Activated naive CD8-positive, alpha-beta T cell treated with anti-CD3 and anti-CD28 coated beads for 36 hours (primary cell): Measurements from ENCODE around the gene GJD4. TPM values are rescaled to one million over a fixed set of nuclear protein-coding genes. Genes with fewer than 3 reads are reported as not detected.

Source experiments
- DNase-seq: peaks from one replicate; pipeline ENCODE4 v3.0.0; 2021
- H3K27ac Mint-ChIP-seq: one replicate; pipeline ENCODE4 v1.8.0; 2022; ENCODE audit warnings: mild to moderate bottlenecking, moderate library complexity, mixed read lengths
- H3K27me3 Mint-ChIP-seq: one replicate; pipeline ENCODE4 v1.8.0; 2022; ENCODE audit warnings: mild to moderate bottlenecking, mixed read lengths
- H3K36me3 Mint-ChIP-seq: one replicate; pipeline ENCODE4 v1.8.0; 2021; ENCODE audit warnings: mild to moderate bottlenecking, mixed read lengths
- H3K4me1 Mint-ChIP-seq: one replicate; pipeline ENCODE4 v1.8.0; 2021; ENCODE audit warnings: mixed read lengths
- H3K4me3 Mint-ChIP-seq: one replicate; pipeline ENCODE4 v1.8.0; 2022; ENCODE audit warnings: mild to moderate bottlenecking, moderate library complexity, mixed read lengths
- H3K9me3 Mint-ChIP-seq: one replicate; pipeline ENCODE4 v1.8.0; 2022; ENCODE audit warnings: mixed read lengths
- total RNA-seq, 2 experiments: library from RNA; stranded (reverse); gene quantifications; one replicate each; pipeline ENCODE4 v1.2.3, GENCODE V29; 2021

The GJD4 gene, protein sequence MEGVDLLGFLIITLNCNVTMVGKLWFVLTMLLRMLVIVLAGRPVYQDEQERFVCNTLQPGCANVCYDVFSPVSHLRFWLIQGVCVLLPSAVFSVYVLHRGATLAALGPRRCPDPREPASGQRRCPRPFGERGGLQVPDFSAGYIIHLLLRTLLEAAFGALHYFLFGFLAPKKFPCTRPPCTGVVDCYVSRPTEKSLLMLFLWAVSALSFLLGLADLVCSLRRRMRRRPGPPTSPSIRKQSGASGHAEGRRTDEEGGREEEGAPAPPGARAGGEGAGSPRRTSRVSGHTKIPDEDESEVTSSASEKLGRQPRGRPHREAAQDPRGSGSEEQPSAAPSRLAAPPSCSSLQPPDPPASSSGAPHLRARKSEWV
- not detected for total RNA-seq

- H3K4me3 Mint-ChIP-seq: no peak within 1 kb of the TSS
- no peak within 1 kb of the TSS for H3K27ac Mint-ChIP-seq
- no peak for DNase-seq
- H3K27me3 Mint-ChIP-seq: peaks cover 70% of the 10 kb centered on the region
- no peaks in the 10 kb centered on the region for H3K36me3 Mint-ChIP-seq
- peaks cover 8% of the 10 kb centered on the region for H3K9me3 Mint-ChIP-seq
- peaks cover 4% of the 10 kb centered on the region for H3K4me1 Mint-ChIP-seq
These were observed at the start of gene GJD4 for GRCh38 chr10:35605191-35605590. GJD4 (plus strand) TSS chr10:35605341; CDS start chr10:35605568, 227 bp downstream.

DNA sequence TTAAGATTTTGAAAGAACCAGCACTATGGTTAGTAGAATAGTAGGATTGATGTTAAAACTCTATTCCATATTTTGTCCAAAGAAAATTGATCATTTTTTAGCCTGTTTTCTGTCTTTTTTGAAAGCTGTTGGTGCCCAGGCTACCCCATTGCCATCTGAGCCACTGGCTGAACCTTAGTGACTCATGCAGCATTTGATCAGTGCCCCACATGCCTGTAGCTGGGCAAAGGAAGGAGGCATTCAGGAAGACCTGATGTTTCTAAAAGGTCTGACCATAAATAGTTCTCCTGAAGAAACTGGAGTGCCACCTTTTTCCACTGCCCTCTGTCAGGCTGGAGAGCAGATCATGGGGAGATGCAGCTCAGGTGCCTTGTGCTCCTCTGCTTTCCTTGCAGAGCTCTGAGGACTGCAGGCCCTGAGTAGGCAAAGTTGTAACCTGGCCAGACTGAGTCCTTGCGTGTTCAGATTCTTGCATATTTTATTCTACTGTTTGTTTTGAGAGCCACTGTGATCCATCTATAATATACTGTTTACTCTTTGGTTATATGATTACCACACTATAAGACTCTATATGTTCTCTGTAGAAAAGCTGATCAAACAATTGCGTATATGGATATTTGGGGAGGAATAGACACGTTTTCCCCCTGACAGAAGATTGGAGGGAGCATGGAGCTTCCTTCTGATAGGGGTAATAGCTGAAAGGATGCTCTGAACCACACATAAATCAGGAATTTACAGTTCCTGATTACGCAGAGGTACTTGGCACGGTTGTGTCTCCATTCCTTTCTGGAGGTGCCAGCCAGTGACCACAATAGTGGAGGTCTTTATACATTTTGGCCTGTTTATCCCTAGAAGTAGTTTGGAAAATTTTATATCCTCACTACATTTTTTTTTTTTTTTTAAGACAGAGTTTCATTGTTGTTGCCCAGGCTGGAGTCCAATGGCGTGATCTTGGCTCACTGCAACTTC is 48.9 kb upstream of the GJD4 start:
- Mint-ChIP-seq H3K4me1 (peaks cover 5% of the 10 kb centered on the region), H3K9me3 (no peaks in the 10 kb centered on the region), H3K27me3 (no peaks in the 10 kb centered on the region), H3K4me3 (no peak overlapping the region), H3K27ac (no peak overlapping the region), H3K36me3 (peaks cover 4% of the 10 kb centered on the region)
- no peak for DNase-seq

DNA sequence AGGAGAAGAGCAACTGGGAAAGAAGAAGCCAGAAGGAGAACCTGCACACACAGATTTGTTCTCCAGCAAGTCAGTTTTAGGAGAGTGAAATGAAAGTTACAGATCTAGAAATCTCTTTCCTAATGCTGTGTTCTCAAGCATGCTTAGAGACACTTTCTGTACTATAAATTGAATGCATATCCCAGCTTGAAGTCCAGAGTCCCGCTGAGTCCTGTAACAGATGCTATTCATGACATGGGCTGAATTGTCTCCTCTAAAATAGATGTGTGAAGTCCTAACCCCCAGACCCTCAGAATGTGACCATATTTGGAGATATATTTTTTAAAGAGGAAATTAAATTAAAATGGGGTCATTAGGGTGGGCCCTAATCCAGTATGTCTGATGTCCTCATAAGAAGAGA is 46.9 kb upstream of the GJD4 start:
- no peaks in the 10 kb centered on the region for H3K9me3 Mint-ChIP-seq
- DNase-seq: no peak
- no peak overlapping the region for H3K27ac Mint-ChIP-seq
- H3K36me3 Mint-ChIP-seq: peaks cover 10% of the 10 kb centered on the region
- peaks cover 4% of the 10 kb centered on the region for H3K4me1 Mint-ChIP-seq
- H3K27me3 Mint-ChIP-seq: no peaks in the 10 kb centered on the region
- H3K4me3 Mint-ChIP-seq: no peak overlapping the region

DNA sequence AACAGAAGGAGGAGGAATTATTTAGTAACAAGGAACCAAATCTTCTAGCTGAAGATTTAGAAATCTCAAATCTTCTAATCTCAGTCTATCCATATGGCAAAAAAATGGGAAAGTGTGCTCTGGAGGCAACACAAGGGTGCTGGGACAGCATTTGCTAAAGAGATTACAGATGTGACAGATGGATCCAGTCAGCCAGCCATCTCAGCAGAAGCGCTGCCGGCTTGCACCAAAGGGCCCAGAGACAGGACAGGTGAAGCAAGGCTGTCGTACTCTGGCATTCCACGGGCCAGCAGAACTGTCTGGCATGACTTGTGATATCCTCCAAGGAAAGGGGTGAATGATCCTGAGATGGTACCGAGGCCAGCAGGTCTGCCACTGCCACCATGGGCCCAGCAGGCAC is 45.7 kb upstream of the GJD4 start:
- Mint-ChIP-seq H3K27ac (no peak overlapping the region), H3K36me3 (peaks cover 8% of the 10 kb centered on the region)

GRCh38 chr10:35561715-35562114 is 43.4 kb upstream of the GJD4 start:
- Mint-ChIP-seq H3K4me1 (no peaks in the 10 kb centered on the region), H3K4me3 (no peak overlapping the region), H3K27ac (no peak overlapping the region), H3K36me3 (peaks cover 14% of the 10 kb centered on the region), H3K27me3 (no peaks in the 10 kb centered on the region), H3K9me3 (no peaks in the 10 kb centered on the region)
- DNase-seq: no peak

More for the DNA sequence above, 45.7 kb upstream of the GJD4 start:
- Mint-ChIP-seq H3K4me3 (no peak overlapping the region), H3K4me1 (peaks cover 3% of the 10 kb centered on the region), H3K9me3 (no peaks in the 10 kb centered on the region), H3K27me3 (no peaks in the 10 kb centered on the region)
- DNase-seq: no peak

DNA sequence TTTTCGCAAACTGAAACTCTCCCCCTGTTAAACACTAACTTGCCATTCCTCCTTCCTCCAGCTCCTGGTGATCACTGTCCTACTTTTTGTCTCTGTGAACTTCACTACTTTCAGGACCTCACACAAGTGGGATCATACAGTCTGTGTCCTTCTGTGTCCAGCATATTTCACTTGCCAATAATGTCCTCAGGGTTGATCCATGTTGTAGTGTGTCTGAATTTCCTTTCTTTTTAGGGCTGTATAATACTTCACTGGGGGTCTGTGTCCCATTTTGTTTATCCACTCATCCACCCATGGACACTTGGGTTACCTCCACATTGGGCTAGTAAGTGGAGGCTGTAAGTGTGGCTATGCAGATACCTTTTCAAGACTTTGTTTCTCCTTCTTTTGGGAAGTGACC is 42.7 kb upstream of the GJD4 start:
- Mint-ChIP-seq H3K27me3 (no peaks in the 10 kb centered on the region), H3K4me3 (no peak overlapping the region), H3K9me3 (no peaks in the 10 kb centered on the region), H3K27ac (no peak overlapping the region), H3K36me3 (peaks cover 13% of the 10 kb centered on the region), H3K4me1 (no peaks in the 10 kb centered on the region)
- no peak for DNase-seq

GRCh38 chr10:35563261-35563891 is 41.8 kb upstream of the GJD4 start:
- H3K27ac Mint-ChIP-seq: no peak overlapping the region
- peaks cover 13% of the 10 kb centered on the region for H3K36me3 Mint-ChIP-seq
- H3K27me3 Mint-ChIP-seq: no peaks in the 10 kb centered on the region
- no peaks in the 10 kb centered on the region for H3K4me1 Mint-ChIP-seq
- peak; percentile 41 for DNase-seq
- no peaks in the 10 kb centered on the region for H3K9me3 Mint-ChIP-seq
- no peak overlapping the region for H3K4me3 Mint-ChIP-seq

DNA sequence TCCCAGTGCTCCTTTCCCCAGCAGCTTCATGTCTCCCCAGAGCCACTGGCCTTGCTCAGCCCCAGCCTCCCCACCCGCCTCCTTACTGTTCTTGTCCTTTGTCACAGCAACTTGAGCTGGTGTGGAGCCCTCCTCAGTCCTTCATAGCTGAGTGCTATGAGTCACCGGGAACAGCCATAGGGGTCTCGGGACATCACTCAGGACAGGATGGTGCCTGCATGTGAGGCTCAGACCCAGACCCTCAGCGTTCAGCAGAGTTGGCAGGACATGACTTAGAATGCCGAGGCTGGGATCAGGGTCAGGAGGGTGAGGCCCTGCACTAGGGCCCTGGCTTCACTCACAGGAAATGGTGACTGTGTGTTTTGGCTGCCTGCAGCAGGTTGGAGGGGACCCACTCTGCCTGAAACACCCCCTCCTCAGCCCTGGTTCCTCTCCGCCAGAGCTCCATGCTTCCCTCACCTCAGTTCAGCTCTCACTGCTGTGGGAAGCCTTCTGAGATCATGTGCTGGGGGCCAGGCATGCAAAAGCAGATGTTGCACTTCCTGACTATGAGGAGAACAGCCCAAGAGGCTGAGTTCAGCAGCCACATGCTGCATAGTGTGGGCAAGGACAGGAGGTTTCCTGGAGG is 40.7 kb upstream of the GJD4 start:
- Mint-ChIP-seq H3K4me3 (no peak overlapping the region), H3K36me3 (peaks cover 13% of the 10 kb centered on the region), H3K27ac (no peak overlapping the region), H3K27me3 (no peaks in the 10 kb centered on the region), H3K4me1 (no peaks in the 10 kb centered on the region), H3K9me3 (no peaks in the 10 kb centered on the region)
- DNase-seq: no peak

GRCh38 chr10:35565602-35566081 is 39.5 kb upstream of the GJD4 start:
- peaks cover 16% of the 10 kb centered on the region for H3K36me3 Mint-ChIP-seq
- H3K9me3 Mint-ChIP-seq: no peaks in the 10 kb centered on the region
- no peak for DNase-seq
- no peaks in the 10 kb centered on the region for H3K4me1 Mint-ChIP-seq
- no peak overlapping the region for H3K27ac Mint-ChIP-seq
- H3K4me3 Mint-ChIP-seq: no peak overlapping the region
- H3K27me3 Mint-ChIP-seq: no peaks in the 10 kb centered on the region

GRCh38 chr10:35567951-35568350 is 37.2 kb upstream of the GJD4 start:
- H3K9me3 Mint-ChIP-seq: no peaks in the 10 kb centered on the region
- H3K4me1 Mint-ChIP-seq: no peaks in the 10 kb centered on the region
- no peaks in the 10 kb centered on the region for H3K27me3 Mint-ChIP-seq
- no peak overlapping the region for H3K27ac Mint-ChIP-seq
- no peak overlapping the region for H3K4me3 Mint-ChIP-seq
- no peak for DNase-seq
- peaks cover 17% of the 10 kb centered on the region for H3K36me3 Mint-ChIP-seq

- Mint-ChIP-seq H3K36me3 (peaks cover 20% of the 10 kb centered on the region), H3K4me3 (no peak overlapping the region), H3K27ac (no peak overlapping the region), H3K27me3 (no peaks in the 10 kb centered on the region), H3K9me3 (no peaks in the 10 kb centered on the region), H3K4me1 (no peaks in the 10 kb centered on the region)
- no peak for DNase-seq
These were observed 36.6 kb upstream of the GJD4 start for GRCh38 chr10:35568483-35569015.

DNA sequence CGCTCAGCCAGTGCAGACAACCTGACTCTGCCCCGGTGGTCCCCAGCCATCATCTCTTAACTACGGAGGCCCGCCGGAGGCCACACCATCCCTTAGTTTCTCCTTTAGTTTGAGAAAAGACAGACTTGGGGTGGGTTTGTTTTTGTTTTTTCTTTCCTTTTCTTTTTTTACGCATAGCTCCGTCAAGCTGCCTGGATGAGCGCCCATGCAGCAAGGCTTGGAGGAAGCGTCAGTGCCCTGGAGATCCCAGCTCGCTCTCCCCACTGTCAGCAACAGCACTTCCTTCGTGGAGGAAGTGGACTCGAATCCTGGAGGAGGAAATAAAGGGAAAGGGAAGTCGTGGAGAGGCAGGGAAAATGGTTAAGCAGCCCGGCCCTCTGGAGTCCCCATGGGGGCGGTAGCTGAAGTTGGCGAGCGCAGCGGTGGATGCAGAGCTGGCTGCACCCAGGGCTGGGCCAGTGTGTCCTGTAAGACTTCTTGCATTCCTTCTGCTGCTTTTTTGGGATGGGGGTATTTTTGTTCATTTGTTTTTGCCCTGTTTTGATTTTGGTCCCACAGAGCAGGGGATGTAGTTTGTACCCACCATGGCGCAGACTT is 35.9 kb upstream of the GJD4 start:
- H3K9me3 Mint-ChIP-seq: no peaks in the 10 kb centered on the region
- no peak overlapping the region for H3K4me3 Mint-ChIP-seq
- peaks cover 27% of the 10 kb centered on the region for H3K36me3 Mint-ChIP-seq
- DNase-seq: no peak
- H3K27ac Mint-ChIP-seq: no peak overlapping the region
- no peaks in the 10 kb centered on the region for H3K4me1 Mint-ChIP-seq
- no peaks in the 10 kb centered on the region for H3K27me3 Mint-ChIP-seq

DNA sequence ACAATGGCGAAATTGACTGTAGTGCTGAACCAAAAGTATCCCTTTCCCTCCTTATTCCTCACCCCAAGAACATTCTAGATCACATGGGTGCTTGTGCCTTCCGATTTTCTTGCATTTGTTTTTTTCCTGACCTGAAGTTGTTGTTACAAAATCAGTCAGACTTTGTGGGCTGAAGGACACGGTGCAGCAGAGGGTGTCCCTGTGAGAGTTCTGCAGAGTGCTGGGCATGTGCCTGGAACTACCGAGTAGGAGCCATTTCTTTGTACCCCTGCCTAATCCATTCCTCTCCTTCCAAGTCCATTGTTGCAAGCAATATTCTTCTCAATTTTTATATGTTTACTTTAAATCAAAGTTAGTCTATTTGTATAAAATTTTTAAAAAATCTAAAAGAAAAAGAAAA is 35.3 kb upstream of the GJD4 start:
- Mint-ChIP-seq H3K4me1 (no peaks in the 10 kb centered on the region), H3K9me3 (no peaks in the 10 kb centered on the region), H3K36me3 (peaks cover 30% of the 10 kb centered on the region), H3K4me3 (no peak overlapping the region), H3K27ac (no peak overlapping the region), H3K27me3 (no peaks in the 10 kb centered on the region)
- DNase-seq: no peak

- peaks cover 32% of the 10 kb centered on the region for H3K36me3 Mint-ChIP-seq
These were observed 34.7 kb upstream of the GJD4 start for GRCh38 chr10:35570397-35570796.

More at GRCh38 chr10:35570397-35570796, 34.7 kb upstream of the GJD4 start:
- DNase-seq: no peak
- no peaks in the 10 kb centered on the region for H3K4me1 Mint-ChIP-seq
- no peak overlapping the region for H3K27ac Mint-ChIP-seq
- peaks cover 2% of the 10 kb centered on the region for H3K9me3 Mint-ChIP-seq
- no peaks in the 10 kb centered on the region for H3K27me3 Mint-ChIP-seq
- H3K4me3 Mint-ChIP-seq: no peak overlapping the region
